BJ (cell line): Measurements from ENCODE around the gene FLNB. TPM values are rescaled to one million over a fixed set of nuclear protein-coding genes. Genes with fewer than 3 reads are reported as not detected.
"Not testable (repeated sequence)": the region's sequence is repeated elsewhere in the genome, so short reads cannot be mapped to it uniquely, and the experiment has no call there.

ENCODE experiments used
- CTCF ChIA-PET: fragments of 350-600 bp; formaldehyde crosslinking; extraction: SDS; loops from one replicate; lab custom pipeline; 2021; ENCODE audit warnings: antibody characterized with exemption, inconsistent platforms; lab: Yijun Ruan, JAX
- POLR2A ChIA-PET: fragments of 300-600 bp; sonication (Branson Sonifier 250); formaldehyde crosslinking; extraction: SDS; loops from one replicate; lab custom pipeline; 2021; ENCODE audit warnings: antibody characterized with exemption; lab: Charles Lee
- DNase-seq: peaks from one replicate; pipeline ENCODE4 v3.0.0-alpha.2; 2011; ENCODE audit warnings: low read depth
- H3K27me3 ChIP-seq: 2 replicates; pipeline ENCODE4 v1.6.0; 2011; ENCODE audit warnings: low read length; ENCODE audit not compliant: control insufficient read depth, insufficient read depth
- H3K36me3 ChIP-seq: 2 replicates; pipeline ENCODE4 v1.5.1; 2011; ENCODE audit warnings: low read length; ENCODE audit not compliant: control insufficient read depth, insufficient read depth
- H3K4me3 ChIP-seq: 2 replicates; pipeline ENCODE4 v1.5.1; 2011; ENCODE audit warnings: low read depth, mild to moderate bottlenecking, control low read depth, low read length
- CTCF ChIP-seq: IDR thresholded peaks from 2 replicates; pipeline ENCODE4 v1.5.1; 2011; ENCODE audit warnings: low read depth, mild to moderate bottlenecking, control low read depth, inconsistent platforms, low read length, moderate library complexity; ENCODE audit not compliant: insufficient read depth
- polyA plus RNA-seq: library from polyadenylated mRNA; depleted of rRNA; stranded (reverse); fragments of >200 nt; gene quantifications from 2 replicates; pipeline ENCODE4 v1.2.3, GENCODE V29; 2011

The FLNB gene
- polyA plus RNA-seq, 1 experiment = 111 TPM

- Histone ChIP-seq H3K36me3 (no peaks in the 10 kb centered on the region), H3K4me3 (no peak overlapping the region), H3K27me3 (no peaks in the 10 kb centered on the region)
- ChIA-PET POLR2A (no interaction called here), CTCF (interaction anchor here (1.5 kb wide), 1 partner anchor 89 kb away, joined by 6 read pairs; no protein-coding TSS in a partner anchor)
- no peak for TF ChIP-seq CTCF
- no peak for DNase-seq
These were observed 43.0 kb downstream of the FLNB start for GRCh38 chr3:58051196-58051595.

GRCh38 chr3:58051658-58052261, 43.5 kb downstream of the FLNB start:
- CTCF ChIA-PET = interaction anchor here (0.8 kb wide), 1 partner anchor 10 kb away, joined by 3 read pairs; no protein-coding TSS in a partner anchor
- H3K36me3 ChIP-seq, POLR2A ChIA-PET, H3K27me3 ChIP-seq, DNase-seq, H3K4me3 ChIP-seq: not testable (repeated sequence)

- Histone ChIP-seq H3K36me3 (no peaks in the 10 kb centered on the region), H3K27me3 (no peaks in the 10 kb centered on the region), H3K4me3 (no peak overlapping the region)
- DNase-seq = peak; percentile 80
- TF ChIP-seq CTCF = no peak
- ChIA-PET POLR2A (interaction anchor here (0.6 kb wide), 1 partner anchor 11 kb away, joined by 3 read pairs; no protein-coding TSS in a partner anchor), CTCF (interaction anchor here (0.6 to 0.8 kb wide), 2 partner anchors 9 to 468 kb away, joined by 3 read pairs; no protein-coding TSS in a partner anchor)
These were observed 44.4 kb downstream of the FLNB start for GRCh38 chr3:58052373-58053273.

GRCh38 chr3:58054652-58055051, 46.4 kb downstream of the FLNB start:
- DNase-seq = no peak
- H3K27me3 ChIP-seq = no peaks in the 10 kb centered on the region
- H3K36me3 ChIP-seq = no peaks in the 10 kb centered on the region
- ChIA-PET CTCF (interaction anchor here (1.1 kb wide), 1 partner anchor 19 kb away, joined by 3 read pairs; no protein-coding TSS in a partner anchor), POLR2A (no interaction called here)
- TF ChIP-seq CTCF = no peak
- H3K4me3 ChIP-seq = no peak overlapping the region

- ChIA-PET CTCF (no interaction called here), POLR2A (no interaction called here)
- Histone ChIP-seq H3K27me3 (no peaks in the 10 kb centered on the region), H3K36me3 (no peaks in the 10 kb centered on the region), H3K4me3 (no peak overlapping the region)
- no peak for DNase-seq
- no peak for TF ChIP-seq CTCF
These were observed 47.1 kb downstream of the FLNB start for GRCh38 chr3:58055314-58055713.

- CTCF ChIA-PET, H3K36me3 ChIP-seq, H3K27me3 ChIP-seq, H3K4me3 ChIP-seq, POLR2A ChIA-PET, DNase-seq: not testable (repeated sequence)
These were observed 47.7 kb downstream of the FLNB start for GRCh38 chr3:58055891-58056290.
